Measurements from ENCODE around the gene FZR1. TPM values are rescaled to one million over a fixed set of nuclear protein-coding genes. Genes with fewer than 3 reads are reported as not detected.

The FZR1 gene
- total RNA-seq, 2 experiments from 2014 or later, result 39.9 to 40.9 TPM

DNA sequence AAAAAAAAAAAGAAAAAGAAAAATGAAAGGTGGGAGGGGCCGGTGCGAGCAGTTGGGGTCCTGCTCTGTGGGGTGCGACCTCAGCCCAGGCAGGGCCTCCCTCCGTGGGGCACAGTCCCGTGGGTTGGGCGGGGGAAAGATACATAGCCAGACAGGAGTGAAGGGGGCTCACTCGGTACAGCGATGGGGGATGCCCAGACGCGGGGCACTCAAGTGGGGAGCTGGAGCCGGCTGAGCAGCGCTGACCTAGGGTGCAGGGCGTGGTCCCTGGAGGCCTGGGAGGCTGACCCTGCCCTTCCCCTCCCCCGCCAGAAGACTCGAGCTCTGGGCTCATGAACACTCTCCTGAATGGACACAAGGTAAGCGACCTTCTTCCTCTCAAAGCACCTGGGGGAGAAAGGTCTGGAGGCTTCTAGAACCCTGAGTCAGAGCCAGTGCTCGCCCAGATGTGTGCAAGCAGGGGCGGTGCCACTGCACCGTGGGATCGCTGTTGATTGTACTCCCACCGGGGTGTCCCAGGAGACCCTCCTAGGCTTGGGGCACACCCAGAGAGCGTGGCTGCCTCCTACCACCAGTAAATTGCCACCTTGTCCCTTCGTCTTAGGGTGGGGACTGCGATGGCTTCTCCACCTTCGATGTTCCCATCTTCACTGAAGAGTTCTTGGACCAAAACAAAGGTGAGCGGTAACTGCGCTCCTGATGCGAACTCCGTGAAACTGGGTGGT is 70.0 kb downstream of the FZR1 start:
- ATAC-seq (no peak), DNase-seq (no peak)
- TF ChIP-seq, protein P1, sequence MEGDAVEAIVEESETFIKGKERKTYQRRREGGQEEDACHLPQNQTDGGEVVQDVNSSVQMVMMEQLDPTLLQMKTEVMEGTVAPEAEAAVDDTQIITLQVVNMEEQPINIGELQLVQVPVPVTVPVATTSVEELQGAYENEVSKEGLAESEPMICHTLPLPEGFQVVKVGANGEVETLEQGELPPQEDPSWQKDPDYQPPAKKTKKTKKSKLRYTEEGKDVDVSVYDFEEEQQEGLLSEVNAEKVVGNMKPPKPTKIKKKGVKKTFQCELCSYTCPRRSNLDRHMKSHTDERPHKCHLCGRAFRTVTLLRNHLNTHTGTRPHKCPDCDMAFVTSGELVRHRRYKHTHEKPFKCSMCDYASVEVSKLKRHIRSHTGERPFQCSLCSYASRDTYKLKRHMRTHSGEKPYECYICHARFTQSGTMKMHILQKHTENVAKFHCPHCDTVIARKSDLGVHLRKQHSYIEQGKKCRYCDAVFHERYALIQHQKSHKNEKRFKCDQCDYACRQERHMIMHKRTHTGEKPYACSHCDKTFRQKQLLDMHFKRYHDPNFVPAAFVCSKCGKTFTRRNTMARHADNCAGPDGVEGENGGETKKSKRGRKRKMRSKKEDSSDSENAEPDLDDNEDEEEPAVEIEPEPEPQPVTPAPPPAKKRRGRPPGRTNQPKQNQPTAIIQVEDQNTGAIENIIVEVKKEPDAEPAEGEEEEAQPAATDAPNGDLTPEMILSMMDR (IDR thresholded peaks at IDR 0.05), result no peak
- peaks cover 13% of the 10 kb centered on the region for H3K36me3 Mint-ChIP-seq (ENCODE audit: low read depth)
- no peak overlapping the region for H3K4me3 Mint-ChIP-seq
- CTCF ChIA-PET, result interaction anchor here (1.3 kb wide), 1 partner anchor 19 kb away, joined by 5 read pairs; the partner anchor contains the start of gene MFSD12
- intact Hi-C loops (cut with micrococcal nuclease), result no loop called here
- peaks cover 11% of the 10 kb centered on the region for H3K4me1 Mint-ChIP-seq (ENCODE audit: low read depth)
- POLR2A ChIA-PET, result interaction anchor here (0.6 kb wide), 1 partner anchor 11 kb away, joined by 4 read pairs; no protein-coding TSS in a partner anchor
- no peaks in the 10 kb centered on the region for H3K27me3 Mint-ChIP-seq
- no peak overlapping the region for H3K27ac Mint-ChIP-seq
- H3K9me3 Mint-ChIP-seq, result no peaks in the 10 kb centered on the region

DNA sequence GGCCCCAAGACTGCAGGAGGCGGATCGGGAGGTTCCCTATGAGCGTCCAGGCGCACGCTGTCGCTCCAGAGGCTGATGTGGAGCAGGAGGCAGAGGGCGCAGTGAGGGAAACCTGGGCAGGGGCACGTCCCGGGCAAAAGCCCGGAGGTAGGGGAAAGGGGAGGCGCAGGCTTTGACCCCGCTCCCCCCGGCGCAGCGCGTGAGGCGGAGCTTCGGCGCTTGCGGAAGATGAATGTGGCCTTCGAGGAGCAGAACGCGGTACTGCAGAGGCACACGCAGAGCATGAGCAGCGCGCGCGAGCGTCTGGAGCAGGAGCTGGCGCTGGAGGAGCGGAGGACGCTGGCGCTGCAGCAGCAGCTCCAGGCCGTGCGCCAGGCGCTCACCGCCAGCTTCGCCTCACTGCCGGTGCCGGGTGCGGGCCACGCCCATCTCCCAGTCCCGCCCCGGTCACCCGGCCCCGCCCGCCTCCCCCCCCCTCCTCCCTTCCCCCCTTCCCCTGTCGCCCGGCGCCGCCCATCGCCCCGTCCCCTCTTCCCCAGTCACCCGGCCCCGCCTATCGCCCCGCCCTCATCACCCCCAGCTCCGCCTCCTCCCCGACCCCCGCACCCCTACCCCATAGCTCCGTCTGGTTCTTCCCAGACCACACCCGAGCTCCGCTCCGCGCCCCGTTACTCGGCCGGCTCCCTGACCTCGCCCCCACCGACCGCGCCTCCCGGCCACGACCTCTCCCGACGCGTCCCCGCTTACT is 70.8 kb downstream of the FZR1 start:
- intact Hi-C loops (cut with micrococcal nuclease), result no loop called here
- H3K4me3 Mint-ChIP-seq, result no peak overlapping the region
- H3K27me3 Mint-ChIP-seq, result no peaks in the 10 kb centered on the region
- no peaks in the 10 kb centered on the region for H3K9me3 Mint-ChIP-seq
- H3K27ac Mint-ChIP-seq, result no peak overlapping the region
- H3K36me3 Mint-ChIP-seq (ENCODE audit: low read depth), result peaks cover 13% of the 10 kb centered on the region
- ChIA-PET CTCF (no interaction called here), POLR2A (no interaction called here)
- DNase-seq (no peak), ATAC-seq (no peak)
- peaks cover 7% of the 10 kb centered on the region for H3K4me1 Mint-ChIP-seq (ENCODE audit: low read depth)
- TF ChIP-seq, protein P1 (IDR thresholded peaks at IDR 0.05), result no peak

DNA sequence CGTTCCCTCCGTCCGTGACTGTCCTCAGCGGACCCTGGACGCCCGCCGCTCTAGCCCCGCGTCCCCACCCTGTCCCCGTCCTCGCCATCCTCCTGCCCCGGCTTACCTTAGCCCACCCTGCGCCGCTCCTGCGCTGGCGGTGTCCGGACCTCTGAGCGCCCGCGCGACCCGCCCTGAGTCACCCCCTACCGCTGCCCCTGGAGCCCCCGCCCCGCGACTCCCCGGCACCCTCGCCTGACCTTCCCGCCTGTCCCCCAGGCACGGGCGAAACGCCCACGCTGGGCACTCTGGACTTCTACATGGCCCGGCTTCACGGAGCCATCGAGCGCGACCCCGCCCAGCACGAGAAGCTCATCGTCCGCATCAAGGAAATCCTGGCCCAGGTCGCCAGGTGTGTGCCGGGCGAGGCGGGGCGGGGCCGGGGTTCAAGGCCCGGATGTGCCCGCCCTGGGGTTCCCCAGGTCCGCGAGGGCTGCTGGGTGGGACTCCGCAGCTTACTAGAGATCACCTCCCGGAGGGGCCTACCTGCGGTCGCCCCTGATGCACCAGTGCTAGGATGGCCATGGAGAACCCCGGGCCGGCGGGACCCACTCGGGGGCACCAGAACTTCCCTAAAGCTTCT is 71.7 kb downstream of the FZR1 start:
- Mint-ChIP-seq H3K9me3 (no peaks in the 10 kb centered on the region), H3K4me1 (ENCODE audit: low read depth) (peaks cover 4% of the 10 kb centered on the region), H3K36me3 (ENCODE audit: low read depth) (peaks cover 13% of the 10 kb centered on the region), H3K4me3 (no peak overlapping the region), H3K27ac (no peak overlapping the region), H3K27me3 (no peaks in the 10 kb centered on the region)
- intact Hi-C loops (cut with micrococcal nuclease), result no loop called here
- ATAC-seq (no peak), DNase-seq (no peak)
- ChIA-PET POLR2A (no interaction called here), CTCF (interaction anchor here (1.1 kb wide), 1 partner anchor 9 kb away, joined by 4 read pairs; no protein-coding TSS in a partner anchor)
- TF ChIP-seq, protein P1 (IDR thresholded peaks at IDR 0.05), result no peak

DNA sequence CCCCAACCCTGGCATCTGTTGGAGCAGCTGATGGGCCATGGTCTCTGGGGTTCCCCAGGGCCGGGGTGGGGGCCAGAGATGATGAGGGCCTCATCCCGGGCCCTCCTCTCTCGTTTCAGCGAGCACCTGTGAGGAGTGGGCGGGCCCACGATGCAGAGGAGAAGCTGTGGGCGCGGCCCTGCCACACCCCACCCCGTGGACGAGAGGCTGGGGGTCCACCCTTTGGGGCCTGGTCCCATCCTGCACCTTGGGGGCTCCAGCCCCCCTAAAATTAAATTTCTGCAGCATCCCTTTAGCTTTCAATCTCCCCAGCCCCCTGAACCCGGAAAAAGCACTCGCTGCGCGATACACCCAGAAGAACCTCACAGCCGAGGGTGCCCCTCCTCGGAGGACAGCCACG is 72.3 kb downstream of the FZR1 start:
- Mint-ChIP-seq H3K9me3 (no peaks in the 10 kb centered on the region), H3K27me3 (no peaks in the 10 kb centered on the region), H3K4me3 (no peak overlapping the region), H3K36me3 (ENCODE audit: low read depth) (peaks cover 13% of the 10 kb centered on the region), H3K27ac (no peak overlapping the region), H3K4me1 (ENCODE audit: low read depth) (peaks cover 4% of the 10 kb centered on the region)
- intact Hi-C loops (cut with micrococcal nuclease), result no loop called here
- ChIA-PET POLR2A (no interaction called here), CTCF (interaction anchor here (1.1 kb wide), 1 partner anchor 8 kb away, joined by 4 read pairs; no protein-coding TSS in a partner anchor)
- no peak for ATAC-seq
- no peak for DNase-seq
- TF ChIP-seq, protein P1 (IDR thresholded peaks at IDR 0.05), result no peak
